ENCODE results near the gene COA3.

DNA sequence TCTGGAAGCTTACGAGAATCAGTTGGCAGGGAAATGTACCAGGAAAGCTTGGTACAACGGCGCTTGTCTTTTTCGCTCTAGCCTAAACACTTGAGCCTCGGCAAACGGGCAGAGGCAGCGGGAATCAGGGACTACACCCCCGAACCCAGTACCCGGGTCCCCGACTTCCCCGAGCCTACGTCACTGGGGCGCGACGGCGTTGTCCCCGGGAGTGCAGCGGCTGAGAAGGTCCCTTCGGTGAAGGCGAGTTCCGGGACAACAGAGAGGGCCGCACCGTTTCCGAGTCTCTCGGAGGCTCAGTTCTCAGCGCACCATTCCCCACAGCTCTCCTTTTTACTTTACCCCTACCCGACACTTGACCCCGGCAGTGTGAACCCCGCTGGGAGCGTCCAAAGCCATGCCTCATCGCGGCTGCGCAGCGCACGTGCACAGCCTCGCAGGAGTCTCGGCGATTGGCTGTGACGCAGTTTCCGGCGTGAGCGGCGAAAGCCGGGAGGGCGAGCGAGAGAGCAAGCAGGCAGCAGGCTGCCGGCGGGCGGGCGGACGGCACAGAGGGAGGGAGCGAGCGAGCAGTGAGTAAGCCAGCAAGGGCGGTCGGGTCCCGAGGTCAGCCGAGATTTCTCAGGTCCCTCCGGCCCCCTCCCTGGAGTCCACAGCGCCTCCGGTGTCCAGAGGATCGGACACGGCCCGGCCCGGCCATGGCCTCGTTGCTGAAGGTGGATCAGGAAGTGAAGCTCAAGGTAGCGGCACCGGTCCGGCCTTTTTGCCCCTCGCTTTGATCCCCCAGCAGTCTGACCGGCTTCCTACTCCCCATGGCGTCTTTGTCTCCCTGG, 34.6 kb upstream of the COA3 start, which contains the start of gene PSME3:
- TF ChIP-seq, protein P1, sequence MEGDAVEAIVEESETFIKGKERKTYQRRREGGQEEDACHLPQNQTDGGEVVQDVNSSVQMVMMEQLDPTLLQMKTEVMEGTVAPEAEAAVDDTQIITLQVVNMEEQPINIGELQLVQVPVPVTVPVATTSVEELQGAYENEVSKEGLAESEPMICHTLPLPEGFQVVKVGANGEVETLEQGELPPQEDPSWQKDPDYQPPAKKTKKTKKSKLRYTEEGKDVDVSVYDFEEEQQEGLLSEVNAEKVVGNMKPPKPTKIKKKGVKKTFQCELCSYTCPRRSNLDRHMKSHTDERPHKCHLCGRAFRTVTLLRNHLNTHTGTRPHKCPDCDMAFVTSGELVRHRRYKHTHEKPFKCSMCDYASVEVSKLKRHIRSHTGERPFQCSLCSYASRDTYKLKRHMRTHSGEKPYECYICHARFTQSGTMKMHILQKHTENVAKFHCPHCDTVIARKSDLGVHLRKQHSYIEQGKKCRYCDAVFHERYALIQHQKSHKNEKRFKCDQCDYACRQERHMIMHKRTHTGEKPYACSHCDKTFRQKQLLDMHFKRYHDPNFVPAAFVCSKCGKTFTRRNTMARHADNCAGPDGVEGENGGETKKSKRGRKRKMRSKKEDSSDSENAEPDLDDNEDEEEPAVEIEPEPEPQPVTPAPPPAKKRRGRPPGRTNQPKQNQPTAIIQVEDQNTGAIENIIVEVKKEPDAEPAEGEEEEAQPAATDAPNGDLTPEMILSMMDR (conservative IDR thresholded peaks at IDR 0.05; ENCODE audit: low read length) = no peak
- TF ChIP-seq EZH2phosphoT487 (IDR thresholded peaks at IDR 0.05; ENCODE audit: borderline replicate concordance) = no peak

Measured in Loucy (cell line).